H7 (cell line): ENCODE results near the gene HMOX2. TPM values are rescaled to one million over a fixed set of nuclear protein-coding genes. Genes with fewer than 3 reads are reported as not detected.

Experiments
- DNase-seq: peaks from one replicate; pipeline ENCODE4 v3.0.0; 2012
- H3K27me3 ChIP-seq: 2 replicates; pipeline ENCODE4 v1.6.0; 2011; ENCODE audit warnings: mild to moderate bottlenecking, low read length; ENCODE audit not compliant: control insufficient read depth, insufficient read depth
- H3K36me3 ChIP-seq: replicated peaks from 2 replicates; pipeline ENCODE4 v1.5.1; 2011; ENCODE audit warnings: low read length; ENCODE audit not compliant: control insufficient read depth, insufficient read depth
- H3K4me3 ChIP-seq: 2 replicates; pipeline ENCODE4 v1.5.1; 2011; ENCODE audit warnings: low read depth, mild to moderate bottlenecking, control low read depth, low read length, moderate library complexity; ENCODE audit not compliant: insufficient read depth
- total RNA-seq: library from RNA; depleted of rRNA; stranded (reverse); fragments of >200 nt; shearing (Covaris generic); gene quantifications from 2 replicates; pipeline ENCODE4 v1.2.3, GENCODE V29; 2014

The HMOX2 gene
- total RNA-seq, 1 experiment from 2014 or later = 54.1 TPM

DNA sequence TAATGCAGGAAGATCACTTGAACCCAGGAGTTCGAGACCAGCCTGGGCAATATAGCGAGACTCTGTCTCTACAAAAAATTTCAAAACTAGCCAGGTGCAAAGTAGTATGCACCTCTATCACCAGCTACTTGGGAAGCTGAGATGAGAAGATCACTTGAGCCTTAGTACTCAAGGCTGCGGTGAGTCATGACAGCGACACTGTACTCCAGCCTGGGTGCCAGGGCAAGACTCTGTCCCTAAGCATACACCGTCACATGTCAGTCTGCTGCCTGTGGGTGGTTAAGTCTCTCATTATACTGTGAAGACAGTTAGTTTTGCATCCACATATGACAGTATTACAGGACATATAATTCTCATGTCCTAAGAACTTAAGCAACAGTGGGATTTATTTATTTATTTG lies 23.5 kb upstream of the HMOX2 start:
- Histone ChIP-seq H3K27me3 (no peaks in the 10 kb centered on the region), H3K36me3 (peaks cover 37% of the 10 kb centered on the region), H3K4me3 (no peak overlapping the region)
- DNase-seq = no peak

GRCh38 chr16:4454623-4455022 lies 21.6 kb upstream of the HMOX2 start:
- DNase-seq = peak; percentile 78
- Histone ChIP-seq H3K4me3 (no peak overlapping the region), H3K36me3 (peaks cover 32% of the 10 kb centered on the region), H3K27me3 (no peaks in the 10 kb centered on the region)

DNA sequence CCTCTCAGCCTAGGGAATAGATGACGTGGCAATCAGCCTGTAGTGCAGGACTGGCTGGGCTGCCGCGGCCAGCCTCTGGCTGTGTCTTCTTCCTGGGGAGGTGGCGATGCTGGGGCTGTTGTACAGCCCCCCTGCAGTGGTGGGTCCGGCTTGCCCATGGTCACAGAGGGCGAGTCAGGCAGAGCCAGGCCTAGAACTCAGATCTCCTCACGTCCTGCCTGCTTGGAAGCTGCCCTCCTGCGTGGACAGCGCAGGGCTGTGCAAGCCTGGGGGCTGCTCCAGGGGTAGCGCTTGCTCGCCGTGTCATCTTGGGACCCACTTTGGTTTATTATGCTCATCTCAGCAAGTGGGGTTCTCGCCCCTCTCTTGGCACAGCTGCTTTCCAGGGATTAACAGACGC lies 21.1 kb upstream of the HMOX2 start:
- Histone ChIP-seq H3K36me3 (peaks cover 31% of the 10 kb centered on the region), H3K27me3 (no peaks in the 10 kb centered on the region), H3K4me3 (no peak overlapping the region)
- DNase-seq = peak; percentile 30

DNA sequence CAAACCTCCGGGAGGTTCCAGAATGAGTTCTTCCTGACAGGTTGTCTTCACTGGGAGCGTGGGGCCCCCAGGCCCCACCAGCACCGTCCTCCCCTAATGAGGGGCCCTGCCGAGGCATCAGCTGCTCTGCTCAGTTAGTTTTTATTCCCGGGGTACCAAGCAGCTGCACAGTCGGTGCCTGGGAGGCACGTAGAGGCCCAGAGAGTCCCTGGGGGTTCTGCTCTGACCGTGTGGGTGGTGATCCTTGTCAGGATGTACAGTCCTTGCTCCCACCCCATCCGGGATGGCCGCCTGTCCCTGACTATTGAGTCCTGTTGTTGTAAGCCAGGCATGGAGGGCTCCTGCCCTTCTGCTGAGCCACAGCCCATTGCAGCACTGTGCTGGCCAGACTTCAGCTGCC lies 20.2 kb upstream of the HMOX2 start:
- Histone ChIP-seq H3K27me3 (no peaks in the 10 kb centered on the region), H3K36me3 (peaks cover 26% of the 10 kb centered on the region), H3K4me3 (no peak overlapping the region)
- peak; percentile 35 for DNase-seq

DNA sequence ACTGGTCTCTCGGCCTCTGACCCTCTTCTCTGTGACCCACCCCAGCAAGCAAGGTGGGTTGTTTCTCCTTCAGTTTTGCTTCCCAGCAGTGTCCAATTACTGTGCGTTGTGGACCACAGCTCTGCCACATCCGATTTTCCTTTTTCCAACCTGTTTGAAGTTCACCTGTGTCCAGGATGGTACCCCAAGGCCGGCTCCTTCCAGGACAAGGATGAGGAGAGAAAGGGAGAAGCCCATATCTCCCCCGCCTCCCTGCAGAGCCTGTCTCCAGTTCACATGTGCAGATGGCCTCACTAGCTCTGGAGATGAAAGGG lies 15.3 kb upstream of the HMOX2 start:
- no peak overlapping the region for H3K4me3 ChIP-seq
- H3K36me3 ChIP-seq = peaks cover 24% of the 10 kb centered on the region
- DNase-seq = no peak
- no peaks in the 10 kb centered on the region for H3K27me3 ChIP-seq

- H3K27me3 ChIP-seq = no peaks in the 10 kb centered on the region
- peak; percentile 83 for DNase-seq
- no peak overlapping the region for H3K4me3 ChIP-seq
- peaks cover 22% of the 10 kb centered on the region for H3K36me3 ChIP-seq
These were observed 14.7 kb upstream of the HMOX2 start for GRCh38 chr16:4461250-4462085.

DNA sequence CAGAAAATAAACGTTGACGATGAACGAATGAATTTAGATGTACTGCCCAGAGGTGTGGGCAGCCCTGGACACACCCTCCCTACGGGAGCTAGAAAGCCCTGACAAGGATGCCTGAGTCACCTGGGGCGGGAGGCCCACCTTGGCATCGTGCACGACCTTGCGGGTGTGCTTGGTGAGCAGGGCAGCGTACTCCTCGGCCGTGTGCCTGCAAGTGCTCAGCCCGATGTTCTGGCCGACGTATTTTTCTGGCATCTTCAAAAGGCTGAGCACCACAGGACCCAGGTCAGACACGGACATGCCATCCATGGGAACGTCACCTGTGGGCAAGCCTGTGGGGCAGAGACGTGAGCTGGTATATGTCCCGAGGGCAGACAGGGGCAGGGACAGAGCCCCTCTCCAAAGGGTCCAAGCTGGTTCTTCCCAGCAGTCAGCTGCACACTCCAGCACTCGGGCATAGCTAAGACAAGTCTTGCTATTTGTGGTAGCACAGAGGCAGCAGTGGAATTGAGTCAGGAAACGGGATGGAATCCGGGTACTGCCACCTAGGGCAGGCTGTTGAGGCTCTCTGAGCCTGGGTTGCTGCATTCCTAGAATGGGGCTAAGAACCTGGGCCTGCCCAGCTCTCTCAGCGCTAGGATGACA lies 12.6 kb upstream of the HMOX2 start:
- H3K36me3 ChIP-seq = peaks cover 24% of the 10 kb centered on the region

DNA sequence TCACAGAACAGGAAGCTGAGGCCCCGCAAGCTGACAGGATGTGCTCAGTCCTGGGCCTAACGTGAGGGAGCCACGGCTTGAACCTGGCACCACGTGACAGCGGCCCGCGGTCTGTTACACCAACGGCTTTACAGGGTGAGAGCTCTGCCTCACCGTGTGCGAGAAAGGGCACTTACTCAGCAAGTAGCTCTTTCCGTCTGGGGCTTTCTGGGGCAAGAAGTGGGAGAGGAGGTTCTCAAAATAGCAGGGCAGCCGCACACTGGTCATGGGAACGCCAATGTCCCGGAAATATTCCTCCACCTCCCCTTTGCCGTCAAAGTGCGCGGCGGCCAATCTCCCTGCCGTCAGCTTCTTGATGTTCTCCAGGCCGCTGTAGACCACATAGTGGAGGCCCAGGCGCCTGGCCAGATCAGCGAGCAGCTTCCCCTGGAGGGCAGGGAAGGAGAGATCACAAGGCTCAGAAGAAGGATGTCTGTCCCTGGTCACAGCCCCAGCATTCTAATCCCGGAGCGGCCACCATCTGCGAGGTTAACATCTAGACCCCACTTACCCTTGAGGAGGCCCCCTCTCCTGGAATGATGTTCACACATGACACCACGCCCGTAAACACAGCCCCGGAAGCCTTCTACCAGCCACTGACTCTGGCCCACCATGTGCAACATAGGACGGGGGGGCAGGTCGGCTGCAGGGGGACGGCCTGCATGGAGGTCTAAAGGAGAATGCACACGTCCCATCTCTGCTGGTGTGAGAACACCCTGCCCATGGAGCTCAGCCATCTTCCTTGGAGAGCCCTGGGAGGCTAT lies 10.0 kb upstream of the HMOX2 start:
- peaks cover 29% of the 10 kb centered on the region for H3K36me3 ChIP-seq
- H3K4me3 ChIP-seq = no peak overlapping the region
- no peak for DNase-seq
- H3K27me3 ChIP-seq = no peaks in the 10 kb centered on the region

More for the DNA sequence above, 12.6 kb upstream of the HMOX2 start:
- DNase-seq = no peak
- Histone ChIP-seq H3K27me3 (no peaks in the 10 kb centered on the region), H3K4me3 (no peak overlapping the region)

- no peaks in the 10 kb centered on the region for H3K27me3 ChIP-seq
- H3K4me3 ChIP-seq = no peak overlapping the region
- DNase-seq = no peak
- peaks cover 29% of the 10 kb centered on the region for H3K36me3 ChIP-seq
These were observed 8.3 kb upstream of the HMOX2 start for GRCh38 chr16:4467916-4468315.

DNA sequence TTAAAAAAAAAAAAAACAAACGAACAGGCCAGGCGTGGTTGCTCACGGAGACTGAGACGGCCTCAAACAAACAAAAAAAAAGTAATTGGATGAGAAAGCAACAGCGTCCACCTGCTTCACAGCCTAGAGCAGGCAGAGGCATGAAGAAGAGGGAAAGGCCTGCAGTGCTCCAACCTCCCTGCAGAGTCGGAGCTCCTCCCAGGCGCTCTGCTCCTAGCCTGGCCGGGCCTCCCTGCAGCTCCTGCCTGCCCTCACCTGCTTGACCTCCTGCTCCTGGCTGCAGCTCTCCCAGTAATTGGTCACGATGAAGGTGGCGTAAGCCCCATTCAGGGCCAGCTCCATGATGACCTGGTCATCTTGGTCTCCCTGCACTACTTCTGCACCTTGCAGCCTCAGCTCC lies 7.2 kb upstream of the HMOX2 start:
- Histone ChIP-seq H3K36me3 (peaks cover 24% of the 10 kb centered on the region), H3K4me3 (no peak overlapping the region), H3K27me3 (no peaks in the 10 kb centered on the region)
- DNase-seq = no peak

DNA sequence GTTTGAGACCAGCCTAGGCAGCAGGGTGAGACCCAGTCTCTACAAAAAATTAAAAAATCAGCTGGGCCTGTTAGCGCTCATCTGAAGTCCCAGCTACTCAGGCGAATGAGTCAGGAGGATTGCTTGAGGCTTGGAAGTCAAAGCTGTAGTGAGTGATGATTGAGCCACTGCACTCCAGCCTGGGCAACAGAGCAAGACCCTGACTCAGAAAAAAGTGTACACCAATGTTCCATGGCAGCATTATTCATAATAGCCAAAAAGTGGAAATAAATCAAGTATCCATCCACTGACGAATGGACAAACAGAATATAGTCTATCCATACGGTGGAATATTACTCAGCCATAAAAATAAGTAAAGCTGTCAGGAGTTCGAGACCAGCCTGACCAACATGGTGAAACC lies 4.3 kb upstream of the HMOX2 start:
- Histone ChIP-seq H3K36me3 (peaks cover 10% of the 10 kb centered on the region), H3K4me3 (no peak overlapping the region), H3K27me3 (peaks cover 5% of the 10 kb centered on the region)
- DNase-seq = no peak

DNA sequence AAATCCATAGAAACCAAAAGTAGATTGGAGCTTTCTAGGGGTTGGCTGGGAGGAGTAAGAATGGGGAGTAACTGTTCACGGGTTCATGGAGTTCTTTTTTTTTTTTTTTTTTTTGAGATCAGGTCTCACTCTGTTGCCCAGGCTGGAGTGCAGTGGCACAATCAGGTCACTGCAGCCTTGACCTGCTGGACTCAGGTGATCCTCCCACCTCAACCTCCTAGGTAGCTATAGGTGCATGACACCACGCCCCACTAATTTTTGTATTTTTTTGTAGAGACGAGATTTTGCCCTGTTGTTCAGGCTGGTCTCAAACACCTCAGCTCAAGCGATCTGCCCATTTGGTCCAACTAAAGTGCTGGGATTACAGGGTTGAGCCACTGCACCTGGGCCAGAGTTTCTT lies 3.3 kb upstream of the HMOX2 start:
- Histone ChIP-seq H3K4me3 (no peak overlapping the region), H3K36me3 (peaks cover 7% of the 10 kb centered on the region), H3K27me3 (peaks cover 5% of the 10 kb centered on the region)
- no peak for DNase-seq

- Histone ChIP-seq H3K27me3 (peaks cover 5% of the 10 kb centered on the region), H3K36me3 (no peaks in the 10 kb centered on the region), H3K4me3 (peak within 1 kb of the TSS; percentile 75)
- DNase-seq = peak; percentile 97
These were observed 1.8 kb upstream of the HMOX2 start, which contains the start of gene NMRAL1 for GRCh38 chr16:4474192-4474961. NMRAL1 (minus strand) TSS chr16:4474625; CDS start chr16:4474132, 493 bp downstream.

- Histone ChIP-seq H3K36me3 (no peaks in the 10 kb centered on the region), H3K4me3 (no peak overlapping the region), H3K27me3 (peaks cover 5% of the 10 kb centered on the region)
- peak; percentile 71 for DNase-seq
These were observed 1.8 kb downstream of the HMOX2 start for GRCh38 chr16:4477966-4478365.
